Activated gamma-delta T cell (primary cell): ENCODE measurements around the gene AKAP1.

ENCODE experiments used
- DNase-seq: peaks from one replicate; lab custom pipeline; 2025; lab: John Stamatoyannopoulos, UW

The AKAP1 gene

GRCh38 chr17:57106836-57107497 is 21.9 kb downstream of the AKAP1 start:
- no peak for DNase-seq

DNA sequence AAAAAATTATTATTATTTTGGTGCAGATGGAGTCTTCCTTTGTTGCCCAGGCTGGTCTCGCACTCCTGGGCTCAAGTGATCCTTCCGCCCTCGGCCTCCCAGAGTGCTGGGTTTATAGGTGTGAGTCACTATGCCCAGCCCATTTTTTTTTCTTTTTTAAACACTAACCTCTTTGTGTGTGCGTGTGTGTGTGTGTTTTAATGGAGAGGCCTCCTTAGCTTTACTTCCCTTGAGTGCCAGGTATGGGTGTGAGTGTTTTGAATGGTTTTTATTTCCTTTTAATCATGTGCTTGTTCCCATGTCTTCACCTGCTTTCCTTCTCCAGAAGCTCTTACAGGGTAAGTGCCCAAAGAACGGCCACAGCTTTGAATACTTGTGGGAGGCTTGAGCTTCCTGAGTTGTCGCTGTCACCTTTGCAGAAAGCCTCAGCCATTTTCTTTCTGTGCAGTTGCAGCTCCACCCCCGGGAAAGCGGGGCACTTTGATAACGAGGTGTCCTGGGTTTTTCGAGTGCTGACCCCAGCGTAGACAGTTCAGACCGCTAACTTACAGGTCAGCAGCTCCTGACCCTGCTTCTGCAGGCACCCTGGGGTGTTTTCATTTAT is 22.6 kb downstream of the AKAP1 start:
- DNase-seq, result no peak

DNA sequence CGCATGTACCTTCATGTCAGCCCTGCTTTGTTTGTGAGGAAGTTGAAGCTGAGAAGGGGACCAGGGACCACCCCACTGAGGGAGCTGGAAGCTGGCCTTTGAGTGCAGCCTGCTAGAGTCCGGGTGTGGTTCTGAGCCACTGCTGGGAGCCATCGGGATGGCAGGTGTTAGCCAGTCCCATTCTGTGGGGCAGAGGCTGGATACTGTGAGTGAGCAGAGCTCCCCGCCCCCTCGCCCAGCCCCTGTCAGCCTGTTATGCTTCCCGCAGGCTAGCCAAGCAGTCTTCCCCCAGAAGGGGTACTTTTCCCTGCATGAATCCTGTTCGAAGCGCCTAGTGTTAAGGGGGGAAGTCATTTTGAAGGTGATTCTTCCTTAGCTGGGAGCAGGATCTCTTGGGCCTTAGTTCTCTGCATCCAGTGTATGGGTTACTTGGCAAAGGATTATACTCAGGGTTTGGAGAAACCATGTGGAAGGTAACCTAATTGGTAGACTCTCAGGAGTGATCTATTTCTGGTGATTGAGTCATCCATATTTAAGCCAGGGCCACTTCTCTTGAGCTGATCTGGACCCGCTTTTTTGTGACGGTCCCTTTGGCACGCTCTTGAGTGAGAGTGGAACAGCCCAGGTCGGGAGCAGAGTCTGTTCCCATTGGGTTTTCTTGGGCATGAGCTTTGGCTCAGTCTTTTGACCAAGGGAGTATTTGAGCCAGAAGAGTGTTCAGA is 23.8 kb downstream of the AKAP1 start:
- DNase-seq, result no peak

DNA sequence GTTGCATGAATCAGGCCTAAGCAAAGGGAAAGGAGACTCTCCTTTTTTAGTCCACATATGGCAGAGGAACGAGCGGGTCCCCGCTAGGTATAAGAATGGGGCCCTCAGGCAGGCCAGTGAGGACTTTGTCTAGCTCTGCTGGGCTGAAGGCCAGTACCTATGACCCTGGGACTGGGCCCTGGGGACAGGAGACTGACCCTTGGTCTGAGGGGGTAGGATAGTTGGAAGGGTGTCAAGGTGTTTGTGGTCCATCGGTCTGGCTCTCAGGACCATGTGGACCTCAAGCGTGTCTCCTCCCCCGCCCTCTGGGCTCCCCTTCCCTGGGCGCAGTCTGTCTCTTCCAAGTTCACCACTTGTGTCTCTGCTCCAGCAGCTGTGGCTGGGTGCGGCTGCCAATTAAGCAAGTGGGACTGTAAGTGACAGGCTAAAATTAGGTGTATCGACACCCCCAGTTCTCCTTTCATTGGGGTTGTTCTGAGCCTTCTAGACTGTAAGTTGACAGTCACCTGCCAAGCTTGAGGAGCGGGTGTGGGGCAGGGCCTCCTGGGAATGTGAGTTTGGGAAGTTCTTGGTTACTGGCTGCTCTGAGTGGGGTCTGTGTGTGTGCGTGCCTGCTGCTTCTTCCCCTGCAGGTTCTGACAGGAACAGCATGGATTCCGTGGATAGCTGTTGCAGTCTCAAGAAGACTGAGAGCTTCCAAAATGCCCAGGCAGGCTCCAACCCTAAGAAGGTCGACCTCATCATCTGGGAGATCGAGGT is 24.5 kb downstream of the AKAP1 start:
- no peak for DNase-seq

DNA sequence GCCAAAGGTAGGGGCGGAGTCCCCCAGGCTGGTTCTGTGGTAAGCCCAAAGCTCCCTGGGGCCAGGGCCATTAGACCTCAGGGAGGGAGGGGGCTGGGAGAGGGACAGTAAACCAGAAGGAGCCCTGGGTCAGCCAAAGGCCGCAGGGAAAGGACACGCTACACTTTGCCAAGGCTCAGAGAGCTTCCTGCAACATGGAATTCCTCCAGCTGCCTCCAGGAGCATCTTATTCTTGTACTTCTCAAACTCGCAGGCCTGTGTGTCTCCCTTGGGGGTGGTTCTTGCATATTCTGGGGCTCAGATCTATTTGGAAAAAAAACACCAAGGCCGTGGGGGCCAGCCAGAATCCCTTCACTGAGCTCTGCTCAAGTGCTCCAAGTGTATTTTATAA is 25.1 kb downstream of the AKAP1 start:
- no peak for DNase-seq

GRCh38 chr17:57110579-57111325 is 25.7 kb downstream of the AKAP1 start:
- no peak for DNase-seq

GRCh38 chr17:57111386-57111785 is 26.3 kb downstream of the AKAP1 start:
- no peak for DNase-seq

GRCh38 chr17:57113011-57113410 is 28.0 kb downstream of the AKAP1 start:
- DNase-seq, result no peak

DNA sequence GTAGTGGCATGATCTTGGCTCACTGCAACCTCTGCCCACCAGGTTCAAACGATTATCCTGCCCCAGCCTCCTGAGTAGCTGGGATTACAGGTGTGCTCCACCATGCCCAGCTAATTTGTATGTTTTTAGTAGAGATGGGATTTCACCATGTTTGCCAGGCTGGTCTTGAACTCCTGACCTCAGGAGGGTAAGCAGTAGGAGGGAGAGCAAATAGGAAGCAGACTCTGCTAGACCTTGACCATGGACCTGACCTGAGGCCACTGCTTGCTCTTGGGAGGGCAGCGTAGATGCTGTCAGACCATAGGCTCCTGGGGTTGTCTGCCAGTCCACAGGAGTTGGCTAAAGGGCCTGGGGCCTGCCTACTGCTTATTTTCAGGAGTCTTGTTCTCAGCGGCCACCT is 28.6 kb downstream of the AKAP1 start:
- DNase-seq, result no peak

DNA sequence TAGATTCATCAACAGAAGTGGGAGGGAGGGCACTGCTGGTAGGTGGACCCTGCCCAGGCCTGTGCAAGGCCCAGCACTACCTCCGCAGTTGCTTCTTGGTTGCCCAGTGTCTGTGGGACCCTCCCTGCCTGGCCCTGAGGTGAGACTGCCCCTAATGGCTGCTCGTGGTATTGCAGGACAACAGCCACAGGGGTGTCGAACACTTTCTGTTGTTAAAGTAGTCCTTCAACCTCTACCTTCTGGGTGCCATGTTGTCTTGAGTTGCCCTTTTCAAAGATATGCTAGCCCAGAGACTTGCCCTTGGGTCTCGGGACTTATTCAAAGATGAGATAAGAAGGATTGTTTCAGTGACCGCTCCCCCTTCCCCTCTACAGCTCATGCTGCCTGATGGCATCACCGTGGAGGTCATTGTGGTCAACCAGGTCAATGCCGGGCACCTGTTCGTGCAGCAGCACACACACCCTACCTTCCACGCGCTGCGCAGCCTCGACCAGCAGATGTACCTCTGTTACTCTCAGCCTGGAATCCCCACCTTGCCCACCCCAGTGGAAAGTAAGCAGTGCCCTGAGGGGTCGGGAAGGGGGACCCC is 29.1 kb downstream of the AKAP1 start:
- no peak for DNase-seq

GRCh38 chr17:57115377-57115776 is 30.3 kb downstream of the AKAP1 start:
- DNase-seq, result no peak

DNA sequence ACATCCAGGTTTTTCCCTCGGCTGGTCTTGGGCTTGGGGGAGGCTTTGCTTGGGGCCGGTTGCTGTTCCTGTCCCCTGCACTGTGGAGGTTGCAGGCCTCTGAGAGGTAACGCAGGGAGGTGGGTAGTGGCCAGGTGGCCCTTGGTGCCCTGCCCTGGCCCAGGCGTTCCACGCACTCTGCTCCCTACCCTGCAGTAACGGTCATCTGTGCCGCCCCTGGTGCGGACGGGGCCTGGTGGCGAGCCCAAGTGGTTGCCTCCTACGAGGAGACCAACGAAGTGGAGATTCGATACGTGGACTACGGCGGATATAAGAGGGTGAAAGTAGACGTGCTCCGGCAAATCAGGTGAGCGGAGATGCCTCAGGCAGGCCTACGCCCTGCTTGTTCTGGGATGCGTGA is 30.9 kb downstream of the AKAP1 start:
- no peak for DNase-seq

DNA sequence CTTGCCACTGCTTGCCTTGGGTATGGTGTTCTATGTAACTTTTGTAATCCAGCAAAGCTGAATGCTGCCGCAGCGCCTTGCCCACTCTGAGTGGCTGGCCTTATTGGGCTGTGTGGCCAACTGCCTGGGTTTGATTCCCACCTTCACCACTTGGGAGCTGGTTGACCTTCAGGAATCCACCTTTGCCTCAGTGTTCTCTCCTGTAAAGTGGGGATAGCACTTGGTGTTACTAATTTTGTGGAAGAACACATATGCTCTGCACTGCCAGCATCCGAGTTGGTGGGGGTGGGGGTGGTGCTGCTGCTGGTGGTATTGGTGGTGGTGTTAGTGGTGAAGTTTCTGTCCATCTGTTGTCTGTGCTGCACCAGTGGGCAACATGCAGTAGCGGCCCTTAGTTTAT is 32.8 kb downstream of the AKAP1 start:
- DNase-seq, result no peak

DNA sequence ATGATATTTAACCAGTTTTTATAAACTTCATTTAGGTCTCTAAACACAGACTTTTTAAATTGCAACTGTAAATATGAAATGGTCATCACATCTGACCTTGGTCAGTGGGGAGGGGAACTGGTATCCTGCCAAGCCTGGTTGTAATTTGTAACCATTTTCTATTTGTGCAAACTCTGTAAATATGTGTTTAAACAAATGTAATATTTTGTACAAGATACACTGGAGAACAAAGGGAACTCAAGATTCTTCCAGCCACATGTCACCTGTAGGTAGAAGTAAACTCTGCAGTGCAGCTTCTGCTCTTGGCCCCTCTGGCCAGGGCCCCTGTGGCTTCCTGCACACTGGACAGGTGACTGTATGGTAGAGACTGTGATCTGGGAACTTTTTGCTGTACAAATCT is 35.8 kb downstream of the AKAP1 start:
- DNase-seq, result no peak

- DNase-seq, result no peak
Measured at GRCh38 chr17:57121308-57122042, 36.4 kb downstream of the AKAP1 start.

GRCh38 chr17:57124053-57124452 is 39.0 kb downstream of the AKAP1 start:
- no peak for DNase-seq

DNA sequence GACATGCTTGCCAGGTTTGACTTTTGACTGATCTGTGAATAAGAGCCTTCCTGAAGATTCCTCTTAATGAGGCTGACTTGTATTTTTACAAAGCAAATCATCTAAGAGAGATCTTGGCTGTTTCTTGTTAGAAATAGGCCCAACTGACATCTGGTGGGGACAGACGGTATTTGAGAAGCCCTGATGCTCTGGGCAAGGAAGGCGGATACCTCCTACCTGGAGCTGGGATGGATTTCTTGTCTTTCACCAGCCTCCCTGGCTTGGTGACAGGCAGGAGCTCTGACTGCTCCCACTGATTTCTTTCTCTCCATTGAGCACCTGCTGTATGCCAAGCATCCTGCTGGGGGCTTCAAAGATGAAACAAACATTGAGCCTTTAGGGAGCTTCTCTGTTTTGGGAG is 40.4 kb downstream of the AKAP1 start:
- DNase-seq, result no peak

- no peak for DNase-seq
Measured at GRCh38 chr17:57125866-57126265, 40.8 kb downstream of the AKAP1 start.

DNA sequence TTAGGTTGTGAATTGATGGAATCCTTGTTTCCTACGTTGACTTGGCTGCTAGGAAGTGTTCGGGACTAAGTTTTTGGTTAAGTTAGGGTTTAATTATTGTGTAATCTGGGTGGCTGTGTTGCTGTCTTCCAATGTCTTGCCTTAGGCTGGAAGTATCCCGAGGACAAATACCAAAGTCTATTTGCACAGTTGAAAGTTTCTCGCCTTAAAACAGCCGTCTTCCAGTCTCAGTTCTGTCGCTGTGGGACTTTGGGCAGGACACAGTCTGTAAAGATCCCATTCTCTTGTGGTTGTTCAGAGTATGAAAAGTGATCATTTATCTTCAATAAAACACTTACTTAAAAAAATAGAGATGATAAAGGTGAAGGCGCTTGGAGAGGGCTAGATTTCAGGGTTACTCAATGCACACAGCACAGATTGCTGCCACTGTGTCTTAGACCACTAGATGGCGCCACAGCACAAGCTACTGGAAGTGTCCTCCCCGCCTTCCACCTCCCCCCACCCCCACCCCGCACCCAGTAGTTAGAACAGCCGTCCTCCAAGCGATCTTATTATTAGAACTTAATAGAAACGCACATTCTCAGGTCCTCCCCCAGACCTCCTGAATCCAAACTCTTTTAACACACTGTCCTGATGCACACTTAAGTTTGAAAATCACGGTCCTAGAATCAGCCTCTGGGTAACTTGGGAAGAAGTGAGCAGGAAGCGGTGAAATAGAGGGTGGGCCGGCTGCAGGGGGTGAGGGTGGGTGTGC is 45.8 kb downstream of the AKAP1 start:
- no peak for DNase-seq

DNA sequence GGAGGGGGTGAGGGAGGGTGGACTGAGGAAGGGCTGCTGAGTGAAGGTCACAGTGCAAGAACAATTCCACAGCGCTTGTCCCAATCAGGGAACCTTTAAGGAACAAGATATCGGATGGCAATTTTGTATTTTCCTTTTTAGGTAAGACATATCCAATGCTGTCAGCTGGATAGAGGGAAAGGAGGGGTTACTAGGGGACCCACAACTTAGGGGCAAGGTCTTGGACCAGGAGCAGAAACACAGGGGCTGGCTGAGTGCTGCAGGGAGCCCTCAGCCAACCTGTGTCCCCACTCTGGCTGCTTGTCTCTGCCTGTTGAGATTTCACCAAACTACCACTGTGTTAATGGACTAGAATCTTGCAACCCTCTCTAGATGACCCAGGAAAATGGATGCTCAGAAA is 47.6 kb downstream of the AKAP1 start:
- no peak for DNase-seq
